ENCODE data around the gene SNX20.

The SNX20 gene

GRCh38 chr16:50668368-50669008 lies 12.6 kb downstream of the SNX20 start:
- TF ChIP-seq CTCF (conservative IDR thresholded peaks at IDR 0.05; ENCODE audit: low read depth, low read length): no peak
- Histone ChIP-seq H3K4me2 (no peak overlapping the region), H4K20me1 (ENCODE audit: insufficient read depth) (no peaks in the 10 kb centered on the region), H3K79me2 (ENCODE audit: insufficient read depth, low read depth) (no peaks in the 10 kb centered on the region), H3K4me3 (IDR thresholded peaks at IDR 0.05; ENCODE audit: insufficient read depth, low read depth, low read length) (no peak overlapping the region), H3K36me3 (ENCODE audit: insufficient read depth) (no peaks in the 10 kb centered on the region), H3K9ac (no peak overlapping the region), H2AFZ (ENCODE audit: low read depth) (no peak overlapping the region), H3K27me3 (ENCODE audit: insufficient read depth, low read depth) (no peaks in the 10 kb centered on the region), H3K27ac (no peak overlapping the region), H3K4me1 (ENCODE audit: low read depth, poor library complexity, severe bottlenecking) (no peaks in the 10 kb centered on the region)

GRCh38 chr16:50667497-50668367 lies 13.4 kb downstream of the SNX20 start:
- no peaks in the 10 kb centered on the region for H3K27me3 ChIP-seq (ENCODE audit: insufficient read depth, low read depth)
- H3K79me2 ChIP-seq (ENCODE audit: insufficient read depth, low read depth): no peaks in the 10 kb centered on the region
- H3K4me1 ChIP-seq (ENCODE audit: low read depth, poor library complexity, severe bottlenecking): no peaks in the 10 kb centered on the region
- no peak overlapping the region for H3K27ac ChIP-seq
- H4K20me1 ChIP-seq (ENCODE audit: insufficient read depth): no peaks in the 10 kb centered on the region
- no peak for TF ChIP-seq CTCF (conservative IDR thresholded peaks at IDR 0.05; ENCODE audit: low read depth, low read length)
- H3K4me2 ChIP-seq: no peak overlapping the region
- no peaks in the 10 kb centered on the region for H3K36me3 ChIP-seq (ENCODE audit: insufficient read depth)
- H3K9ac ChIP-seq: no peak overlapping the region
- no peak overlapping the region for H2AFZ ChIP-seq (ENCODE audit: low read depth)
- H3K4me3 ChIP-seq (IDR thresholded peaks at IDR 0.05; ENCODE audit: insufficient read depth, low read depth, low read length): no peak overlapping the region

- H3K4me2 ChIP-seq: no peak overlapping the region
- no peak overlapping the region for H3K4me3 ChIP-seq (IDR thresholded peaks at IDR 0.05; ENCODE audit: insufficient read depth, low read depth, low read length)
These were observed 14.2 kb downstream of the SNX20 start for GRCh38 chr16:50666658-50667496.

More at GRCh38 chr16:50666658-50667496, 14.2 kb downstream of the SNX20 start:
- no peak for TF ChIP-seq CTCF (conservative IDR thresholded peaks at IDR 0.05; ENCODE audit: low read depth, low read length)
- H2AFZ ChIP-seq (ENCODE audit: low read depth): no peak overlapping the region
- no peaks in the 10 kb centered on the region for H4K20me1 ChIP-seq (ENCODE audit: insufficient read depth)
- H3K9ac ChIP-seq: no peak overlapping the region
- H3K4me1 ChIP-seq (ENCODE audit: low read depth, poor library complexity, severe bottlenecking): no peaks in the 10 kb centered on the region
- H3K27ac ChIP-seq: no peak overlapping the region
- H3K79me2 ChIP-seq (ENCODE audit: insufficient read depth, low read depth): no peaks in the 10 kb centered on the region
- H3K36me3 ChIP-seq (ENCODE audit: insufficient read depth): no peaks in the 10 kb centered on the region
- H3K27me3 ChIP-seq (ENCODE audit: insufficient read depth, low read depth): no peaks in the 10 kb centered on the region

Measured in KMS-11 (cell line).